Measurements from ENCODE around the gene NPPB. TPM values are rescaled to one million over a fixed set of nuclear protein-coding genes. Genes with fewer than 3 reads are reported as not detected.

The NPPB gene
- total RNA-seq, 1 experiment from 2014 or later: 0.35 TPM

GRCh38 chr1:11833497-11833896 is 25.2 kb downstream of the NPPB start:
- H3K14ac ChIP-seq (ENCODE audit: insufficient read depth, low read length): no peak overlapping the region
- H4K8ac ChIP-seq (replicated peaks; ENCODE audit: insufficient read length, low read depth, low read length): no peak overlapping the region
- no peak overlapping the region for H3T11ph ChIP-seq (ENCODE audit: low read length)
- WGBS (ENCODE audit: extremely low coverage, insufficient read length, low lambda C conversion rate): no CpG with 5 or more reads among the region's 8 CpGs
- H2BK12ac ChIP-seq (ENCODE audit: insufficient read length, low read depth, low read length): no peak overlapping the region
- no peak for DNase-seq
- H3K79me1 ChIP-seq (ENCODE audit: insufficient read depth, low read depth, low read length, poor library complexity, severe bottlenecking): no peaks in the 10 kb centered on the region
- no peak overlapping the region for H2BK120ac ChIP-seq (ENCODE audit: low read depth, low read length, poor library complexity, severe bottlenecking)
- no peak overlapping the region for H3K27ac ChIP-seq (ENCODE audit: insufficient read length, low read depth, low read length)
- no peaks in the 10 kb centered on the region for H3K23me2 ChIP-seq (ENCODE audit: insufficient read length, low read depth, low read length, poor library complexity, severe bottlenecking)
- no peaks in the 10 kb centered on the region for H3K27me3 ChIP-seq (ENCODE audit: insufficient read depth, low read length)
- Mint-ChIP-seq H3K36me3 (ENCODE audit: insufficient read depth in 1 of 3, low read depth in 3 of 3) (peaks cover 33 to 88% (median 62%) of the 10 kb centered on the region in 3 experiments), H3K4me3 (no peak overlapping the region), H3K9me3 (no peaks in the 10 kb centered on the region), H3K27me3 (ENCODE audit: low read depth) (no peaks in the 10 kb centered on the region), H3K4me1 (no peaks in the 10 kb centered on the region), H3K27ac (no peak overlapping the region)
- no peak overlapping the region for H4K5ac ChIP-seq (ENCODE audit: insufficient read length, low read depth, low read length)
- no peak overlapping the region for H3K9ac ChIP-seq (ENCODE audit: extremely low read depth, insufficient read length, low read length)
- H2AK5ac ChIP-seq (ENCODE audit: insufficient read length, low read length): no peak overlapping the region
- no peak for TF ChIP-seq CTCF (conservative IDR thresholded peaks at IDR 0.05)
- no peaks in the 10 kb centered on the region for H3K4me1 ChIP-seq (ENCODE audit: insufficient read depth, low read length)
- H4K20me1 ChIP-seq (ENCODE audit: control insufficient read depth, insufficient read depth, insufficient read length): no peaks in the 10 kb centered on the region
- H3K18ac ChIP-seq (ENCODE audit: insufficient read length, low read depth, low read length): no peak overlapping the region
- H2BK15ac ChIP-seq (ENCODE audit: low read depth, low read length): no peak overlapping the region
- no peak overlapping the region for H2AFZ ChIP-seq (ENCODE audit: low read length)
- no peaks in the 10 kb centered on the region for H3K79me2 ChIP-seq (ENCODE audit: insufficient read depth, low read length)
- no peak overlapping the region for H3K23ac ChIP-seq (ENCODE audit: insufficient read length, low read depth, low read length)
- no peak overlapping the region for H3K4me2 ChIP-seq (ENCODE audit: insufficient read depth, insufficient read length, low read length)
- H2BK20ac ChIP-seq (ENCODE audit: low read depth, low read length, poor library complexity, severe bottlenecking): no peak overlapping the region
- H4K91ac ChIP-seq (ENCODE audit: insufficient read length, low read depth, low read length): no peak overlapping the region
- no peak overlapping the region for H3K4ac ChIP-seq (ENCODE audit: low read depth, low read length)
- H3K56ac ChIP-seq (ENCODE audit: insufficient read length, low read depth, low read length): no peak overlapping the region
- no peaks in the 10 kb centered on the region for H3K9me3 ChIP-seq (ENCODE audit: control insufficient read depth, low read depth, low read length)
- no peak overlapping the region for H2BK5ac ChIP-seq (ENCODE audit: insufficient read length, low read length)
